PC-3 (cell line): ENCODE data around the gene SFXN4.

ENCODE experiments used
- EZH2 ChIP-seq: fragments of 300-600 bp; sonication (generic); IDR thresholded peaks from one replicate; pipeline ENCODE4 v1.6.1; 2017; ENCODE audit warnings: antibody characterized with exemption, mild to moderate bottlenecking, low read length; ENCODE audit not compliant: unreplicated experiment
- TF ChIP-seq, protein P1 (sequence below): fragments of 300-600 bp; sonication (generic); conservative IDR thresholded peaks from 2 replicates; pipeline ENCODE4 v1.5.1; 2017; ENCODE audit warnings: antibody characterized with exemption, low read depth, mild to moderate bottlenecking, low read length

DNA sequence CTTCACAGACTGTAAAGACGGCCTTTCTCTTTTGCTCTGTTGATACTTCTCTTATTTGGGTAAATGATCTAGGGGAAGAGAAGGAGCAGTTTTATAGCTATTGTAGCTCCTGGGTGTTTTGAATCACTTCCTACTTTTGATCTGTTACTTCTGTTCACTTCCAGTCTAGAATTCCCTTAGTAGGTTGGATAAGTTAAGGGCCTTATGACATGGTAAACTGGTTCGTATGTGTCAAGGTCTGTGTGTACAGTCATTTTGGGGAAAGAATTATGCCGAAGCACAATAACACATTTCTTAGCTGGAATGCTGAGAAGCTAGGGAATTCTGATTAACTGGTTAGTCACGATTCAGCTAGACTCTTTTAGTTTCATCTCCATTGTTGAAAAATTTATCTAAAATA is 53.5 kb downstream of the SFXN4 start:
- TF ChIP-seq EZH2 = no peak
- TF ChIP-seq, protein P1, sequence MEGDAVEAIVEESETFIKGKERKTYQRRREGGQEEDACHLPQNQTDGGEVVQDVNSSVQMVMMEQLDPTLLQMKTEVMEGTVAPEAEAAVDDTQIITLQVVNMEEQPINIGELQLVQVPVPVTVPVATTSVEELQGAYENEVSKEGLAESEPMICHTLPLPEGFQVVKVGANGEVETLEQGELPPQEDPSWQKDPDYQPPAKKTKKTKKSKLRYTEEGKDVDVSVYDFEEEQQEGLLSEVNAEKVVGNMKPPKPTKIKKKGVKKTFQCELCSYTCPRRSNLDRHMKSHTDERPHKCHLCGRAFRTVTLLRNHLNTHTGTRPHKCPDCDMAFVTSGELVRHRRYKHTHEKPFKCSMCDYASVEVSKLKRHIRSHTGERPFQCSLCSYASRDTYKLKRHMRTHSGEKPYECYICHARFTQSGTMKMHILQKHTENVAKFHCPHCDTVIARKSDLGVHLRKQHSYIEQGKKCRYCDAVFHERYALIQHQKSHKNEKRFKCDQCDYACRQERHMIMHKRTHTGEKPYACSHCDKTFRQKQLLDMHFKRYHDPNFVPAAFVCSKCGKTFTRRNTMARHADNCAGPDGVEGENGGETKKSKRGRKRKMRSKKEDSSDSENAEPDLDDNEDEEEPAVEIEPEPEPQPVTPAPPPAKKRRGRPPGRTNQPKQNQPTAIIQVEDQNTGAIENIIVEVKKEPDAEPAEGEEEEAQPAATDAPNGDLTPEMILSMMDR = no peak
